Astrocyte (in vitro differentiated cells and primary cell): ENCODE results near the gene PPP2R5D. TPM values are rescaled to one million over a fixed set of nuclear protein-coding genes. Genes with fewer than 3 reads are reported as not detected.

Experiments
- DNase-seq: peaks from one replicate; pipeline ENCODE4 v3.0.0-alpha.2; 2010; ENCODE audit warnings: low read depth
- FAIRE-seq: peaks from 2 replicates; lab custom pipeline; 2011; peaks lifted over from hg19 to GRCh38; lab: Jason Lieb, UNC
- H2AFZ ChIP-seq: 2 replicates; pipeline ENCODE4 v1.6.0; 2012; ENCODE audit warnings: low read depth, low read length, inconsistent platforms
- H3K27ac ChIP-seq: 2 replicates; pipeline ENCODE4 v1.5.1; 2011; ENCODE audit warnings: low read depth, low read length, inconsistent platforms
- H3K27me3 ChIP-seq: 2 replicates; pipeline ENCODE4 v1.6.0; 2011; ENCODE audit warnings: low read length, inconsistent platforms; ENCODE audit not compliant: insufficient read depth
- H3K36me3 ChIP-seq: 2 replicates; pipeline ENCODE4 v1.5.1; 2011; ENCODE audit warnings: low read length, inconsistent platforms; ENCODE audit not compliant: insufficient read depth
- H3K4me1 ChIP-seq: 2 replicates; pipeline ENCODE4 v1.5.1; 2011; ENCODE audit warnings: low read length, inconsistent platforms; ENCODE audit not compliant: insufficient read depth
- H3K4me2 ChIP-seq: 2 replicates; pipeline ENCODE4 v1.6.0; 2012; ENCODE audit warnings: low read length, inconsistent platforms
- H3K4me3 ChIP-seq: 2 replicates; pipeline ENCODE4 v1.5.1; 2011; ENCODE audit warnings: low read depth, mild to moderate bottlenecking, low read length, inconsistent platforms; ENCODE audit not compliant: insufficient read depth
- H3K79me2 ChIP-seq: 2 replicates; pipeline ENCODE4 v1.6.0; 2012; ENCODE audit warnings: mild to moderate bottlenecking, low read length, inconsistent platforms; ENCODE audit not compliant: insufficient read depth
- H3K9ac ChIP-seq: 2 replicates; pipeline ENCODE4 v1.6.0; 2012; ENCODE audit warnings: mild to moderate bottlenecking, low read length, inconsistent platforms
- H3K9me3 ChIP-seq: 2 replicates; pipeline ENCODE4 v1.5.1; 2012; ENCODE audit warnings: low read depth, mild to moderate bottlenecking, low read length, inconsistent platforms; ENCODE audit not compliant: insufficient read depth
- H4K20me1 ChIP-seq: 2 replicates; pipeline ENCODE4 v1.6.0; 2012; ENCODE audit warnings: low read length, inconsistent platforms; ENCODE audit not compliant: insufficient read depth
- H3K27ac Mint-ChIP-seq: one replicate; pipeline ENCODE4 v1.8.0; 2021; ENCODE audit warnings: mild to moderate bottlenecking, mixed read lengths; ENCODE audit not compliant: unreplicated experiment
- H3K27me3 Mint-ChIP-seq: one replicate; pipeline ENCODE4 v1.8.0; 2021; ENCODE audit warnings: low read depth, mixed read lengths; ENCODE audit not compliant: unreplicated experiment
- H3K36me3 Mint-ChIP-seq: one replicate; pipeline ENCODE4 v1.8.0; 2021; ENCODE audit warnings: low read depth, mixed read lengths; ENCODE audit not compliant: unreplicated experiment
- H3K4me1 Mint-ChIP-seq: one replicate; pipeline ENCODE4 v1.8.0; 2021; ENCODE audit warnings: low read depth, mixed read lengths; ENCODE audit not compliant: unreplicated experiment
- H3K4me3 Mint-ChIP-seq: one replicate; pipeline ENCODE4 v1.8.0; 2021; ENCODE audit warnings: mild to moderate bottlenecking, moderate library complexity, mixed read lengths; ENCODE audit not compliant: unreplicated experiment
- H3K9me3 Mint-ChIP-seq: one replicate; pipeline ENCODE4 v1.8.0; 2021; ENCODE audit warnings: mild to moderate bottlenecking, mixed read lengths; ENCODE audit not compliant: unreplicated experiment
- CTCF ChIP-seq: IDR thresholded peaks from 2 replicates; pipeline ENCODE4 v1.5.1; 2011; ENCODE audit warnings: low read depth, mild to moderate bottlenecking, inconsistent platforms, low read length, moderate library complexity; ENCODE audit not compliant: insufficient read depth
- EZH2 ChIP-seq: IDR thresholded peaks from 2 replicates; pipeline ENCODE4 v1.6.1; 2012; ENCODE audit warnings: mild to moderate bottlenecking, low read length, inconsistent platforms; ENCODE audit not compliant: insufficient read depth
- total RNA-seq: library from RNA; stranded (reverse); gene quantifications from 2 replicates; pipeline ENCODE4 v1.2.1, GENCODE V29; 2021

Gene PPP2R5D
- total RNA-seq, 1 donor from 2014 or later = 53.0 TPM

DNA sequence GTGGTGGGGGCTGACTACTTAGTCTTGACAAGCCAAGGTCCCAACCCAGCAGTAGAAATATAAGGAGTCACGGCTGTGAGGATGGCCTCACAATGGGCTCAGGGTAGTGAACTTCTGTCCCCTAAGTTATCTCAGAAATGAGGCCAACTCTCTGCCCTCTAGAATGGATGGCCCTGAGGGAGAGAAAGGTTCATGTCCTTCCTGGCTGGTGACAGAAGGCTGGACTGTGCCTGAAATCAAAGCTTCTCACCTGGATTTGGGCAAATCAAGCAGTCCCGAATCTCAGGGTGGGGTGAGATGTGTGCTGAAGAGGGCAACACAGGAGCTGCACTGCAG is 49.8 kb downstream of the PPP2R5D start:
- no peak overlapping the region for H2AFZ ChIP-seq
- H3K36me3 ChIP-seq = peaks cover 22% of the 10 kb centered on the region
- no peaks in the 10 kb centered on the region for H3K27me3 ChIP-seq
- DNase-seq (no peak), FAIRE-seq (no peak)
- H3K9me3 ChIP-seq = no peaks in the 10 kb centered on the region
- Mint-ChIP-seq H3K4me3 (no peak overlapping the region), H3K36me3 (peaks cover 23% of the 10 kb centered on the region), H3K27me3 (no peaks in the 10 kb centered on the region), H3K27ac (no peak overlapping the region), H3K4me1 (no peaks in the 10 kb centered on the region), H3K9me3 (no peaks in the 10 kb centered on the region)
- H3K27ac ChIP-seq = no peak overlapping the region
- peaks cover 24% of the 10 kb centered on the region for H4K20me1 ChIP-seq
- peaks cover 3% of the 10 kb centered on the region for H3K79me2 ChIP-seq
- no peak overlapping the region for H3K9ac ChIP-seq
- TF ChIP-seq EZH2 = no peak
- no peak for TF ChIP-seq CTCF
- H3K4me2 ChIP-seq = no peak overlapping the region
- no peaks in the 10 kb centered on the region for H3K4me1 ChIP-seq
- H3K4me3 ChIP-seq = no peak overlapping the region

GRCh38 chr6:43035495-43036194 is 51.3 kb downstream of the PPP2R5D start:
- no peaks in the 10 kb centered on the region for H3K27me3 Mint-ChIP-seq
- Histone ChIP-seq H3K4me3 (no peak overlapping the region), H3K9me3 (no peaks in the 10 kb centered on the region), H3K27ac (no peak overlapping the region), H3K27me3 (no peaks in the 10 kb centered on the region), H3K36me3 (peaks cover 13% of the 10 kb centered on the region), H3K79me2 (no peaks in the 10 kb centered on the region), H3K9ac (no peak overlapping the region), H2AFZ (no peak overlapping the region), H4K20me1 (peaks cover 22% of the 10 kb centered on the region), H3K4me2 (no peak overlapping the region), H3K4me1 (no peaks in the 10 kb centered on the region)
- TF ChIP-seq EZH2 (no peak), CTCF (no peak)
- H3K36me3 Mint-ChIP-seq = peaks cover 21% of the 10 kb centered on the region
- no peak for DNase-seq
- FAIRE-seq = no peak
- H3K4me1 Mint-ChIP-seq = no peaks in the 10 kb centered on the region
- no peak overlapping the region for H3K4me3 Mint-ChIP-seq
- no peaks in the 10 kb centered on the region for H3K9me3 Mint-ChIP-seq
- H3K27ac Mint-ChIP-seq = no peak overlapping the region

DNA sequence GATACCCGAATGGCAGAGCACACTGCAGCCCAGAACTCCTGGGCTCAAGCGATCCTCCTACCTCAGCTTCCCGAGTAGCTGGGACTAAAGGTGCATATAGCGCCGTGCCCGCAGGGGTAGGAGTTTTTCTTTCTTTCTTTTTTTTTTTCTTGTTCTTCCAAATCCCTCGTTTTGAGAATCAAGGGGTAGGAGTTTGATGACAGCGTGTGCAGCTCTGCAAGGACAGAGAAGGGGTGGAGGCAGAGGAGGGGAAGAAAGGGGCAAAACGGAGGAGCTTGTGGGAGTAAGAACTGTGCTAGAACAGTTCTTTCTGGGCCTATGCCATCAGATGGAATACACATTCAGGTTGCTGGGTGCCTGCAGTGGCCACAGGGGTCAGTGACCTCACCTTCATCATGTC is 52.3 kb downstream of the PPP2R5D start:
- Histone ChIP-seq H3K27me3 (no peaks in the 10 kb centered on the region), H3K4me2 (no peak overlapping the region), H3K9me3 (no peaks in the 10 kb centered on the region), H3K79me2 (no peaks in the 10 kb centered on the region), H3K4me1 (no peaks in the 10 kb centered on the region), H2AFZ (no peak overlapping the region), H3K4me3 (no peak overlapping the region), H3K36me3 (peaks cover 13% of the 10 kb centered on the region), H3K27ac (no peak overlapping the region), H3K9ac (no peak overlapping the region), H4K20me1 (peaks cover 21% of the 10 kb centered on the region)
- H3K4me3 Mint-ChIP-seq = no peak overlapping the region
- no peak for FAIRE-seq
- no peaks in the 10 kb centered on the region for H3K27me3 Mint-ChIP-seq
- DNase-seq = no peak
- H3K27ac Mint-ChIP-seq = no peak overlapping the region
- TF ChIP-seq CTCF (no peak), EZH2 (no peak)
- H3K9me3 Mint-ChIP-seq = no peaks in the 10 kb centered on the region
- H3K36me3 Mint-ChIP-seq = peaks cover 21% of the 10 kb centered on the region
- H3K4me1 Mint-ChIP-seq = no peaks in the 10 kb centered on the region
